HepG2 (cell line): ENCODE data around the gene BABAM2. TPM values are rescaled to one million over a fixed set of nuclear protein-coding genes. Genes with fewer than 3 reads are reported as not detected.

Experiments
- CEBPG ChIP-seq: IDR thresholded peaks from 2 replicates; pipeline ENCODE4 v1.6.1; 2016
- HIC2 ChIP-seq: sonication (generic); formaldehyde crosslinking; IDR thresholded peaks from 2 replicates; pipeline ENCODE4 v1.9.0; 2022; ENCODE audit warnings: low read depth, missing genetic modification reagents
- IKZF4 ChIP-seq: sonication (generic); formaldehyde crosslinking; IDR thresholded peaks from 2 replicates; pipeline ENCODE4 v1.5.1; 2020; ENCODE audit warnings: borderline replicate concordance, mild to moderate bottlenecking, low read depth, missing genetic modification reagents; ENCODE audit errors: not compliant biosample characterization
- MEIS1 ChIP-seq: sonication (generic); formaldehyde crosslinking; IDR thresholded peaks from 2 replicates; pipeline ENCODE4 v1.9.0; 2021; ENCODE audit warnings: mild to moderate bottlenecking, missing genetic modification reagents, moderate library complexity, borderline replicate concordance
- PBX2 ChIP-seq: IDR thresholded peaks from 2 replicates; pipeline ENCODE4 v1.6.1; 2016; ENCODE audit warnings: control low read depth
- THAP9 ChIP-seq: sonication (generic); formaldehyde crosslinking; IDR thresholded peaks from 2 replicates; pipeline ENCODE4; 2020; ENCODE audit warnings: missing genetic modification reagents, mild to moderate bottlenecking, borderline replicate concordance
- ZMAT3 ChIP-seq: sonication (generic); formaldehyde crosslinking; conservative IDR thresholded peaks from 2 replicates; pipeline ENCODE4 v1.7.0; 2021; ENCODE audit warnings: missing genetic modification reagents
- ZNF160 ChIP-seq: sonication (generic); formaldehyde crosslinking; IDR thresholded peaks from 2 replicates; pipeline ENCODE4 v1.8.0; 2022; ENCODE audit warnings: mild to moderate bottlenecking, inconsistent platforms, missing genetic modification reagents
- ZNF547 ChIP-seq: sonication (generic); formaldehyde crosslinking; IDR thresholded peaks from 2 replicates; pipeline ENCODE4 v1.5.1; 2020; ENCODE audit warnings: mild to moderate bottlenecking, missing genetic modification reagents
- ZNF598 ChIP-seq: sonication (generic); formaldehyde crosslinking; IDR thresholded peaks from 2 replicates; pipeline ENCODE4 v1.5.1; 2020; ENCODE audit warnings: mild to moderate bottlenecking, missing genetic modification reagents, borderline replicate concordance
- ZNF746 ChIP-seq: sonication (generic); formaldehyde crosslinking; IDR thresholded peaks from 2 replicates; pipeline ENCODE4 v1.8.0; 2022; ENCODE audit warnings: mild to moderate bottlenecking, missing genetic modification reagents
- polyA plus RNA-seq, 8 experiments: library from polyadenylated mRNA; depleted of rRNA in 3 of 8; stranded (reverse) in 7 of 8; unstranded in 1 of 8; fragments of >200 nt; fragmentation: Illumina TruSeq in 4 of 8; extraction: Trizol in 4 of 8; gene quantifications; 2 replicates each; pipeline versions ENCODE4 v1.2.1 to v1.2.3, GENCODE V29; 2011 to 2016; ENCODE audit warnings: low read depth in 4 of 8, missing spikeins in 1 of 8, mixed read lengths in 1 of 8; ENCODE audit not compliant: insufficient read depth in 1 of 8
- total RNA-seq, 5 experiments: library from RNA; depleted of rRNA; stranded (reverse); fragments of >200 nt; fragmentation: Illumina TruSeq; extraction: Trizol; gene quantifications; 2 replicates each; pipeline ENCODE4 v1.2.3, GENCODE V29; 2016; ENCODE audit warnings: low read depth in 1 of 5

Gene BABAM2
- total and polyA plus RNA-seq, 2 of the 13 experiments (the other 11 are each of a cell fraction or from before 2014, with no cell fraction given) = 24.9 to 28.0 TPM

DNA sequence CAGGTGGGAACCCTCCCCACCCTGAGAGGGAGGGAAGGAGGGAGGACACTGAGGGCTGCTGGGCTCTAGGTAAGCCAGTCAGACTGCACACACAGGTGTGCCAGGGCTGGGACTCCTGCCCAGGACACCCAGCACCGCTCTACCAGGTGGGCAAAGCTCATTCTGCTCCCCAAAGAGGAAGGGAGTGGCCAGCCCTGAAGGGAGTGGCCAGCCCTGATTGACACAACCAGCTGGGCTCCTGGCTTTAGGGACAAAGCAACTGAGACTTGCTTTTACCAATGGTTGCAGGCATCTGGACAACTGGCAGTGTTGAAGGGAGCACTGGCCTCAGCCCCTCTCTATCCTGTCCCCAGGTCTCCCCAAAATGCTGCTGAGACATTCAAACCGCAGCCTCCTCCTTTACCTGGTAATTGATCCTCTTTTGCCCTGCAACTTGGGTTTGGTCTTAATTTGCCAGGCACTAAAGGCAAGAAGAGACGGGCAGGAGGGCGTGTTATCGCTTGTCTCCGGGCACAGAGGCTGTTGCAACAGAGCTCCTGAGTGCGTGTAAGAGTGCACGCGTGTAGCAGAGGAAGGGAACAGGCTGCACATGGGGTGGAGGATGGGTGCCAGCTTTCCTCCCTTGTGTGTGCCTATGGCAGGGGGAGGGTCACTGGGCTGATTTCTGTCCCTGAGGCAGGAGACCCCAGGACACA is 487.6 kb downstream of the BABAM2 start (continued):
- TF ChIP-seq HIC2 (CRISPR knock-in tag) (peak; percentile 35; the same call in 1 of the 2 replicates), PBX2 (CRISPR knock-in tag) (peak; percentile 65; the same call in 1 of the 2 replicates), IKZF4 (CRISPR knock-in tag) (peak; percentile 38), ZNF547 (CRISPR knock-in tag) (peak; percentile 65; the same call in 1 of the 2 replicates), THAP9 (CRISPR knock-in tag) (peak; percentile 15; the same call in 1 of the 2 replicates), ZNF598 (peak; percentile 63; the same call in 1 of the 2 replicates), ZNF160 (CRISPR knock-in tag) (0 out of 2 replicates have a peak, but pooled peaks have one; percentile 25), ZMAT3 (0 out of 2 replicates have a peak, but pooled peaks have one; percentile 27), ZNF746 (0 out of 2 replicates have a peak, but pooled peaks have one; percentile 50), CEBPG (CRISPR knock-in tag) (0 out of 2 replicates have a peak, but pooled peaks have one; percentile 15), MEIS1 (CRISPR knock-in tag) (no peak)
